ENCODE data around the gene COL1A2.

- TF ChIP-seq CTCF (conservative IDR thresholded peaks at IDR 0.05 in 1 of 2, IDR thresholded peaks at IDR 0.05 in 1 of 2; ENCODE audit: low read depth in 1 of 2, low read length in 2 of 2): no peak
- TF ChIP-seq EZH2 (IDR thresholded peaks at IDR 0.05; ENCODE audit: low read length, missing control alignments): no peak
Observed at GRCh38 chr7:94477878-94478277, 83.2 kb downstream of the COL1A2 start.

Measured in fibroblast of lung (primary cell).